ENCODE data around the gene HTR4. TPM values are rescaled to one million over a fixed set of nuclear protein-coding genes. Genes with fewer than 3 reads are reported as not detected.
A peak's percentile ranks its signal among the peaks of the same experiment; 100 is the strongest.

Gene HTR4
- total and polyA plus RNA-seq, 2 donors (not counting 3 experiments of a cell fraction or from before 2014, with no cell fraction given), result not detected

- H3K27me3 ChIP-seq (ENCODE audit: control insufficient read depth in 2 of 2, insufficient read depth in 2 of 2, low read length in 2 of 2), result no peaks in the 10 kb centered on the region
- dilution Hi-C loops (cut with MboI; ENCODE audit: extremely low pct_ligation_motif_present, low sequenced_read_pairs) (no loop called here), intact Hi-C loops (cut with micrococcal nuclease) (loop anchor here (1.0 to 10.0 kb wide), 7 partner anchors 39 to 591 kb away; no protein-coding TSS in a partner anchor)
- FAIRE-seq (peak; percentile 88), DNase-seq (ENCODE audit: low read depth, low spot score) (peak; percentile 79)
- no peaks in the 10 kb centered on the region for H3K9me1 ChIP-seq (replicated peaks; ENCODE audit: control insufficient read depth, extremely low read depth, insufficient read depth, low read length)
- no peak overlapping the region for H3K4me2 ChIP-seq (ENCODE audit: insufficient read depth, low read length)
- no peak overlapping the region for H2AFZ ChIP-seq (ENCODE audit: low read depth, low read length)
- no peaks in the 10 kb centered on the region for H3K4me1 ChIP-seq (ENCODE audit: control insufficient read depth, extremely low read depth, insufficient read depth, low read length)
- BruUV-seq (replicated peaks), result no TSS peak
- H3K9me3 ChIP-seq (replicated peaks; ENCODE audit: control insufficient read depth, insufficient read depth, low read length), result no peaks in the 10 kb centered on the region
- peaks cover 8 to 13% of the 10 kb centered on the region in 2 experiments for H3K36me3 ChIP-seq (ENCODE audit: control insufficient read depth in 2 of 2, extremely low read depth in 1 of 2, insufficient read depth in 2 of 2, low read length in 2 of 2)
- ChIA-PET POLR2A (interaction anchor here (1.3 kb wide), 1 partner anchor 287 kb away, joined by 3 read pairs; no protein-coding TSS in a partner anchor), CTCF (interaction anchor here (0.6 to 12.3 kb wide), 22 partner anchors 11 to 671 kb away, joined by 3 to 388 read pairs (median 5); no protein-coding TSS in a partner anchor)
- H4K20me1 ChIP-seq (replicated peaks; ENCODE audit: control insufficient read depth, extremely low read depth, insufficient read depth, low read length), result no peaks in the 10 kb centered on the region
- no peak overlapping the region for H3K27ac ChIP-seq (ENCODE audit: insufficient read depth, low read depth, low read length)
- no peak overlapping the region for H3K9ac ChIP-seq (replicated peaks; ENCODE audit: extremely low read depth, insufficient read depth, low read length)
- H3K4me3 ChIP-seq (replicated peaks in 1 of 3; ENCODE audit: insufficient read depth in 1 of 3, low read depth in 1 of 3, low read length in 3 of 3), result no peak overlapping the region
- H3K79me2 ChIP-seq (ENCODE audit: control insufficient read depth, insufficient read depth, low read length), result no peaks in the 10 kb centered on the region
- TF ChIP-seq GATA2 (IDR thresholded peaks at IDR 0.05; ENCODE audit: insufficient read depth, insufficient read length, low read depth, low read length) (no peak), FOS (IDR thresholded peaks at IDR 0.05; ENCODE audit: borderline replicate concordance, insufficient read depth, low read length) (no peak), POLR2AphosphoS5 (IDR thresholded peaks at IDR 0.05; ENCODE audit: insufficient read depth, low read depth, low read length) (no peak), POLR2A (IDR thresholded peaks at IDR 0.05; ENCODE audit: low read depth, low read length) (no peak), CTCF (IDR thresholded peaks at IDR 0.05; ENCODE audit: extremely low read depth in 1 of 2, insufficient read depth in 1 of 2, low read depth in 1 of 2, low read length in 2 of 2) (peak; percentile 48 to 50), MAX (IDR thresholded peaks at IDR 0.05; ENCODE audit: insufficient read depth, insufficient read length) (no peak)
These were observed 210.3 kb downstream of the HTR4 start for GRCh38 chr5:148443998-148444397.
